Thoracic aorta (tissue), 2 donors: Measurements from ENCODE around the gene PCTP. TPM values are rescaled to one million over a fixed set of nuclear protein-coding genes. Genes with fewer than 3 reads are reported as not detected.
A peak's percentile ranks its signal among the peaks of the same experiment; 100 is the strongest.

Experiments
- ATAC-seq: fragments of 150-250 bp; one replicate; pipeline ENCODE4 v1.8.0; 2017; ENCODE audit warnings: low read depth; ENCODE audit not compliant: insufficient number of reproducible peaks, low FRiP score
- DNase-seq: peaks from one replicate; pipeline ENCODE4 v3.0.0-alpha.2; 2020; ENCODE audit warnings: low spot score
- H3K27ac ChIP-seq, 2 donors: fragments of 200-600 bp; sonication (generic); 1 replicate in 1 of 2; 2 replicates in 1 of 2; pipeline ENCODE4 v1.5.1; 2016; ENCODE audit warnings: mild to moderate bottlenecking in 2 of 2, moderate library complexity in 2 of 2
- H3K27me3 ChIP-seq: fragments of 200-600 bp; sonication (generic); replicated peaks from 2 replicates; pipeline ENCODE4 v1.6.0; 2016; ENCODE audit warnings: mild to moderate bottlenecking; ENCODE audit not compliant: insufficient read depth
- H3K36me3 ChIP-seq: fragments of 200-600 bp; sonication (generic); one replicate; pipeline ENCODE4 v1.5.1; 2016
- H3K4me1 ChIP-seq, 2 donors: fragments of 200-600 bp; sonication (generic); 1 replicate in 1 of 2; 2 replicates in 1 of 2; pipeline versions ENCODE4 v1.5.1 to v1.6.0; 2016; ENCODE audit warnings: low read depth in 2 of 2, mild to moderate bottlenecking in 1 of 2; ENCODE audit not compliant: control insufficient read depth in 1 of 2
- H3K4me3 ChIP-seq: fragments of 200-600 bp; sonication (generic); 2 replicates; pipeline ENCODE4 v1.5.1; 2016; ENCODE audit warnings: mild to moderate bottlenecking
- H3K9me3 ChIP-seq: fragments of 200-600 bp; sonication (generic); 2 replicates; pipeline ENCODE4 v1.5.1; 2016
- total RNA-seq, 2 donors: library from RNA; depleted of rRNA; stranded (reverse); fragments of >200 nt; gene quantifications; one replicate each; pipeline versions ENCODE4 v1.1.0 to v1.2.3, GENCODE V29; 2016
- TF ChIP-seq, protein P1 (sequence below): fragments of 200-600 bp; sonication (generic); IDR thresholded peaks from one replicate; pipeline ENCODE4 v1.5.1; 2019; ENCODE audit warnings: antibody characterized with exemption

Gene PCTP
- total RNA-seq, 2 donors from 2014 or later: 11.9 to 13.3 TPM

DNA sequence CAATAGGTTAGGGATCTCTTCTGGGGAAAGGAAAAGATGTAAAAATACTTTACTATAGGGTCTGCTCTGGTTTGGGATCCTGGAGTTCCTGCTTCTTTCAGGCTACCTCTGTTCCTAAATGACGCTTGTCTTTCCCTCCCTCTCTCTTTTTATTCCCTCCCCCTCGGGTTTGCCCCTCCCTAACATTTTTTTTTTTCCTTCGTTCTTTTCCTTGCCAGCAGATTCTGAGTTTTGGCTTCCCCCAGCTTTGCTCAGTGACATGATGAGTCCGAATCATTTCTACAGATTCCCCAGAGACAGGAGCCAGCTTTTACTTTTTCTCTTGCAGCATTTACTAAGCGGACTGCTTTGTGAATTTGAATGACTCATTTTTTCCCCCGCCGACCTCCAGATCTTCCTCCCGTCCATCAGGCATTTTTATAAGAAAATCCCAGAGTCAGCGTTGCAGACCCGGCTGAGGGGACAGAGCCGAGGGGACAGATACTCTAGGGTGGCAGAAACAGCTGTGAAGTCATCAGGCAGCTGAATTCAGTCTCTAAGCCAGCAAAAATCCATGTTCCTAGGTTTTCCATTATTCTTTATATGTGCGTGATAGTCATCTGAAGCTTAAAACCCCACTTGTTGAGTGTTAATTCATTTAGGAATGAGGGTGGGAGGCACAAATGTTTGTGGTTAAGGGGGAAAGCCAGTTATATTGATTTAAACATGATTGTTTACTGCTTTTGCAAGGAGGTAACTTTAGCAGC is 27.9 kb upstream of the PCTP start, which contains the start of gene TMEM100:
TSS of gene TMEM100 (minus strand) at position 123 of the 746 bp plus-strand sequence. CDS start 1,794 bp downstream, outside the sequence.
- no peaks in the 10 kb centered on the region for H3K36me3 ChIP-seq
- TF ChIP-seq, protein P1, sequence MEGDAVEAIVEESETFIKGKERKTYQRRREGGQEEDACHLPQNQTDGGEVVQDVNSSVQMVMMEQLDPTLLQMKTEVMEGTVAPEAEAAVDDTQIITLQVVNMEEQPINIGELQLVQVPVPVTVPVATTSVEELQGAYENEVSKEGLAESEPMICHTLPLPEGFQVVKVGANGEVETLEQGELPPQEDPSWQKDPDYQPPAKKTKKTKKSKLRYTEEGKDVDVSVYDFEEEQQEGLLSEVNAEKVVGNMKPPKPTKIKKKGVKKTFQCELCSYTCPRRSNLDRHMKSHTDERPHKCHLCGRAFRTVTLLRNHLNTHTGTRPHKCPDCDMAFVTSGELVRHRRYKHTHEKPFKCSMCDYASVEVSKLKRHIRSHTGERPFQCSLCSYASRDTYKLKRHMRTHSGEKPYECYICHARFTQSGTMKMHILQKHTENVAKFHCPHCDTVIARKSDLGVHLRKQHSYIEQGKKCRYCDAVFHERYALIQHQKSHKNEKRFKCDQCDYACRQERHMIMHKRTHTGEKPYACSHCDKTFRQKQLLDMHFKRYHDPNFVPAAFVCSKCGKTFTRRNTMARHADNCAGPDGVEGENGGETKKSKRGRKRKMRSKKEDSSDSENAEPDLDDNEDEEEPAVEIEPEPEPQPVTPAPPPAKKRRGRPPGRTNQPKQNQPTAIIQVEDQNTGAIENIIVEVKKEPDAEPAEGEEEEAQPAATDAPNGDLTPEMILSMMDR: no peak
- H3K4me3 ChIP-seq: peak within 1 kb of the TSS; percentile 51
- peaks cover 6 to 46% of the 10 kb centered on the region in 2 donors for H3K4me1 ChIP-seq
- no peaks in the 10 kb centered on the region for H3K27me3 ChIP-seq
- H3K27ac ChIP-seq: peak within 1 kb of the TSS in 1 of 2 donors; percentile 29
- no peak for ATAC-seq
- H3K9me3 ChIP-seq: no peaks in the 10 kb centered on the region
- no peak for DNase-seq

DNA sequence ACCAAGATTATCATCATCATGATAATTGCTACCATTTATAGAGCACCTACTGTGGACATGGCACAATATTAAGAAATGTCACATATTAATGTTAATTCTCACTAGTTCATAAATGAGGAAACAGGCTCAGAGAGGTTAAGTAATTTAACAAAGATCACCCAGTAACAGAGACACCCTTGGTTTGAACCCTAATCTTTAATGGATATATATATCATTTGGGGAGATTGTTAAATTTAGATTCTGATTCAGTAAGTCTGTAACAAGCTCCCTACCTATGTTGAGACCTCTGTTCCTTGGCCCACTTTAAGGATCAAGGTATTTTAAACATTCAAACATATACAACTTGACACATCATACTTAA is 27.4 kb upstream of the PCTP start:
- Histone ChIP-seq H3K27me3 (no peaks in the 10 kb centered on the region), H3K4me3 (no peak overlapping the region), H3K27ac (peak overlapping the region in 1 of 2 donors; percentile 29), H3K4me1 (peaks cover 6 to 51% of the 10 kb centered on the region in 2 donors), H3K36me3 (no peaks in the 10 kb centered on the region), H3K9me3 (no peaks in the 10 kb centered on the region)
- TF ChIP-seq, protein P1: no peak
- ATAC-seq (no peak), DNase-seq (no peak)

DNA sequence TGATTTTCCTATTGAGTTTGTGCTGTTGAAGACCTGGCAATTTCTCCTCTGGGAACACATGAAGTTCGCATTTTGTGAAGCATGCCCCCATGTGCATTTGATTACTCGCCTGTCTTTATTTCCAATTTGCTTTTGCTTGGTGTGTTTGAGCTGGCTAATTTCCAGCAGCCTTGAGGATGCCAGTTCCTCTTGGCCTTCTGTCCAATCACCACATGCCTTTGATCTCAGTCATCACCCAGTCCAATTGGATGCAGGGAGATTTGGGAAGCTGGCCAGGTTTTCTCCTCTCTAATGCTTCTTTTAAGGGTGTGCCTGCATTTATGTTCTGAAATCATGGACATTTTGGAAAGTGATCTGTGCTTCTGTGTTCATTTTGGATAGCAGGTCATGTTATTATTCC is 24.4 kb upstream of the PCTP start:
- ATAC-seq: peak; percentile 70
- H3K36me3 ChIP-seq: no peaks in the 10 kb centered on the region
- peaks cover 6 to 68% of the 10 kb centered on the region in 2 donors for H3K4me1 ChIP-seq
- no peaks in the 10 kb centered on the region for H3K9me3 ChIP-seq
- no peaks in the 10 kb centered on the region for H3K27me3 ChIP-seq
- no peak overlapping the region for H3K4me3 ChIP-seq
- TF ChIP-seq, protein P1: no peak
- DNase-seq: peak; percentile 28
- no peak overlapping the region for H3K27ac ChIP-seq

DNA sequence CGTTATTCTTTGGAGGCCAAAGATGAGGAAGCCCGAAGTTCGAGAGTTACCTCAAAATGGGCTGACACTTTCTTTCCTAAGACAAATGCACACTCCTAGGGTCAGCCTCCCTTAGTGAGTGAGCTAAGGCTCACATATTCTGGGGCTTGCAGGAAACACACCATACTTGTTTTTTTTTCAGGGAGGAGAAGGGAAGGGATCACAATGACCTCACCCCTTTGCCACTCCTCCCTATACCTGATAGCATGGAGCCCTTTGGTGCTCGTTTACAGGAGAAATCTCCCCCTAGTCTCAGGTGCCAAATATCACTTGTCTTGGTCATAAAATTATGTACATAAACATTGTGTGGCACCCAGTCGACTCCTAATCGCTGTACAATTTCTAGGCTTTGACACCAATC is 23.6 kb upstream of the PCTP start:
- H3K4me3 ChIP-seq: no peak overlapping the region
- ATAC-seq (no peak), DNase-seq (no peak)
- H3K27ac ChIP-seq: peak overlapping the region in 1 of 2 donors; percentile 56
- H3K27me3 ChIP-seq: no peaks in the 10 kb centered on the region
- no peaks in the 10 kb centered on the region for H3K9me3 ChIP-seq
- TF ChIP-seq, protein P1: no peak
- H3K4me1 ChIP-seq: peaks cover 6 to 70% of the 10 kb centered on the region in 2 donors
- no peaks in the 10 kb centered on the region for H3K36me3 ChIP-seq

DNA sequence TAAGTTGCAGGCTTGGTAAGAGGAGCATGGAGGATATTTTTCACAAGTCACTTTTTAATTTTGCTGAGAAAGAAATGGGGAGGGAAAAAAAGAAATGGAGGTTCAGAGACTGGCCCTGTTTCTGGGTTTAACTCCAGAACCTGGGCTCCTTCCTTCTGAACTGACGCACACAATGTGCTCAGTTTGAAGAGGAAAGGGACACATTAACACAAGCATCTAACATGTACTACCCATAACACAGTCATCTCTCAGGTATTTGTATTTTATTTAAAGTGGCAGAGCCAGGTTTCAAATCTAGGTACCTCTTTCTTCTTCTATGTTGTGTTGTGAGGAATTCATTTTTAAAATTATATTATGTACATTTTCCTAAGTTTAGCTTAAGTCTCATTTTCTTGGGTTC is 22.9 kb upstream of the PCTP start:
- Histone ChIP-seq H3K4me1 (peaks cover 4 to 70% of the 10 kb centered on the region in 2 donors), H3K27ac (peak overlapping the region; percentile 10 to 56)

More for the DNA sequence above, 22.9 kb upstream of the PCTP start:
- DNase-seq (no peak), ATAC-seq (no peak)
- Histone ChIP-seq H3K4me3 (no peak overlapping the region), H3K9me3 (no peaks in the 10 kb centered on the region), H3K36me3 (no peaks in the 10 kb centered on the region), H3K27me3 (no peaks in the 10 kb centered on the region)
- TF ChIP-seq, protein P1: no peak
